HCT116 (cell line): Measurements from ENCODE around the gene ITGA7. TPM values are rescaled to one million over a fixed set of nuclear protein-coding genes. Genes with fewer than 3 reads are reported as not detected.

Experiments used
- ATAC-seq: fragments of 200-7000 bp; cut with Tn5 transposase; 2 replicates; pipeline ENCODE4 v1.9.1; 2020; ENCODE audit warnings: mild to moderate bottlenecking, moderate library complexity
- BruUV-seq: library from RNA; stranded (reverse); fragments of 400-500 nt; replicated peaks from 2 replicates; lab custom pipeline; 2021; lab: Mats Ljungman, UMichigan
- CTCF ChIA-PET: fragments of 300-600 bp; sonication (Branson Sonifier 250); formaldehyde crosslinking; loops from one replicate; lab custom pipeline; 2021; ENCODE audit warnings: antibody characterized with exemption; lab: Charles Lee
- POLR2A ChIA-PET: fragments of 300-600, 350-600 bp; sonication (Branson Sonifier 250); formaldehyde crosslinking; loops from one replicate; lab custom pipeline; 2021; ENCODE audit warnings: antibody characterized with exemption; lab: Charles Lee
- RAD21 ChIA-PET, 2 experiments: fragments of 300-600 bp; sonication (Branson Sonifier 250); formaldehyde crosslinking; loops; one replicate each; lab custom pipeline; 2023; ENCODE audit warnings: low total read pairs in 2 of 2; ENCODE audit not compliant: uncharacterized antibody in 2 of 2, unreplicated experiment in 2 of 2, low non-redundant PET in 1 of 2; lab: Charles Lee
- DNase-seq: peaks from one replicate; pipeline ENCODE4 v3.0.0-alpha.2; 2010; ENCODE audit warnings: low read depth, low spot score
- H2AFZ ChIP-seq: fragments of 200-600 bp; shearing (Covaris generic), sonication (generic); 2 replicates; pipeline ENCODE4 v1.6.1; 2017; ENCODE audit warnings: low read depth, mixed run types, mixed read lengths, antibody characterized with exemption, low read length; ENCODE audit not compliant: poor library complexity, severe bottlenecking
- H3K27ac ChIP-seq: 2 replicates; pipeline ENCODE4 v1.5.1; 2012; ENCODE audit warnings: low read depth, low read length
- H3K27me3 ChIP-seq: fragments of 200-600 bp; sonication (generic); 2 replicates; pipeline ENCODE4 v1.6.1; 2016; ENCODE audit warnings: mixed run types, low read length, mixed read lengths; ENCODE audit not compliant: insufficient read depth
- H3K36me3 ChIP-seq, 2 experiments: fragments of 200-500 bp in 1 of 2; fragments of 200-600 bp in 1 of 2; sonication (Bioruptor generic) in 1 of 2; sonication (generic) in 1 of 2; 2 replicates each; pipeline versions ENCODE4 v1.5.1 to v1.6.1; 2014 to 2016; ENCODE audit warnings: low read length in 2 of 2, inconsistent platforms in 1 of 2, mixed read lengths in 1 of 2, mixed run types in 1 of 2; ENCODE audit not compliant: insufficient read depth in 2 of 2, control insufficient read depth in 1 of 2
- H3K4me1 ChIP-seq, 2 experiments: fragments of 200-600 bp in 1 of 2; sonication (generic) in 1 of 2; 2 replicates each; pipeline versions ENCODE4 v1.5.1 to v1.6.1; 2012 to 2017; ENCODE audit warnings: low read length in 2 of 2, inconsistent platforms in 1 of 2, mild to moderate bottlenecking in 1 of 2, mixed read lengths in 1 of 2, mixed run types in 1 of 2, moderate library complexity in 1 of 2; ENCODE audit not compliant: insufficient read depth in 2 of 2, control insufficient read depth in 1 of 2
- H3K4me2 ChIP-seq: fragments of 200-600 bp; sonication (generic); 2 replicates; pipeline ENCODE4 v1.6.1; 2017; ENCODE audit warnings: mixed run types, low read length, mixed read lengths
- H3K4me3 ChIP-seq, 2 experiments: fragments of 200-600 bp in 1 of 2; sonication (generic) in 1 of 2; replicated peaks in 1 of 2; 2 replicates each; pipeline ENCODE4 v1.5.1; 2011 to 2016; ENCODE audit warnings: low read length in 2 of 2, control low read depth in 1 of 2, low read depth in 1 of 2, mild to moderate bottlenecking in 1 of 2, mixed read lengths in 1 of 2, mixed run types in 1 of 2
- H3K79me2 ChIP-seq: fragments of 200-600 bp; sonication (generic); 2 replicates; pipeline ENCODE4 v1.6.1; 2017; ENCODE audit warnings: mild to moderate bottlenecking, mixed run types, low read length, moderate library complexity, mixed read lengths; ENCODE audit not compliant: insufficient read depth
- H3K9ac ChIP-seq: fragments of 200-600 bp; sonication (generic); 2 replicates; pipeline ENCODE4 v1.6.1; 2016; ENCODE audit warnings: low read length, mixed read lengths
- H3K9me2 ChIP-seq: fragments of 200-600 bp; sonication (generic), shearing (Covaris generic); 2 replicates; pipeline ENCODE4 v1.6.1; 2017; ENCODE audit warnings: mixed run types, mild to moderate bottlenecking, moderate library complexity; ENCODE audit not compliant: insufficient read depth
- H3K9me3 ChIP-seq, 2 experiments: fragments of 200-500 bp in 1 of 2; fragments of 200-600 bp in 1 of 2; sonication (Bioruptor generic) in 1 of 2; sonication (generic) in 1 of 2; 2 replicates each; pipeline ENCODE4 v1.6.1; 2014 to 2017; ENCODE audit warnings: low read length in 2 of 2, mixed read lengths in 2 of 2, inconsistent platforms in 1 of 2, low read depth in 1 of 2, mild to moderate bottlenecking in 1 of 2, mixed run types in 1 of 2, moderate library complexity in 1 of 2; ENCODE audit not compliant: control insufficient read depth in 1 of 2, insufficient read depth in 1 of 2
- H4K20me1 ChIP-seq: fragments of 200-600 bp; sonication (generic), shearing (Covaris generic); 2 replicates; pipeline ENCODE4 v1.6.1; 2017; ENCODE audit warnings: mixed run types, mild to moderate bottlenecking, moderate library complexity; ENCODE audit not compliant: insufficient read depth
- FOSL1 ChIP-seq: IDR thresholded peaks from 2 replicates; pipeline ENCODE4 v1.6.1; 2012; ENCODE audit warnings: low read depth
- POLR2A ChIP-seq: IDR thresholded peaks from 2 replicates; pipeline ENCODE4 v1.7.0; 2011; ENCODE audit warnings: borderline replicate concordance; ENCODE audit not compliant: insufficient read depth, insufficient read length; ENCODE audit errors: extremely low read depth
- RAD21 ChIP-seq: IDR thresholded peaks from 2 replicates; pipeline ENCODE4 v1.6.1; 2012; ENCODE audit warnings: low read depth, mild to moderate bottlenecking
- SRF ChIP-seq: IDR thresholded peaks from 2 replicates; pipeline ENCODE4 v1.6.1; 2012; ENCODE audit warnings: low read depth
- TCF7L2 ChIP-seq: IDR thresholded peaks from 2 replicates; pipeline ENCODE4 v1.7.0; 2011; ENCODE audit warnings: borderline replicate concordance, inconsistent platforms; ENCODE audit not compliant: insufficient read depth, insufficient read length; ENCODE audit errors: extremely low read depth
- ZFX ChIP-seq: fragments of 450-650 bp; IDR thresholded peaks from 2 replicates; pipeline ENCODE4 v1.6.1; 2017
- intact Hi-C: fragments of 100-400 bp; cut with micrococcal nuclease; formaldehyde crosslinking; loops from 2 replicates; pipeline ENCODE4 v1.10.0; 2022
- total RNA-seq: library from RNA; stranded (reverse); gene quantifications from one replicate; pipeline ENCODE4 v1.2.1, GENCODE V29; 2021; ENCODE audit not compliant: unreplicated experiment
- TF ChIP-seq, protein P1 (sequence below): IDR thresholded peaks from 2 replicates; pipeline ENCODE4 v1.6.1; 2012
- TF ChIP-seq, protein P2 (sequence below): IDR thresholded peaks from 2 replicates; pipeline ENCODE4 v1.6.1; 2012

The ITGA7 gene
- total RNA-seq, 1 experiment from 2014 or later: 17.8 TPM

DNA sequence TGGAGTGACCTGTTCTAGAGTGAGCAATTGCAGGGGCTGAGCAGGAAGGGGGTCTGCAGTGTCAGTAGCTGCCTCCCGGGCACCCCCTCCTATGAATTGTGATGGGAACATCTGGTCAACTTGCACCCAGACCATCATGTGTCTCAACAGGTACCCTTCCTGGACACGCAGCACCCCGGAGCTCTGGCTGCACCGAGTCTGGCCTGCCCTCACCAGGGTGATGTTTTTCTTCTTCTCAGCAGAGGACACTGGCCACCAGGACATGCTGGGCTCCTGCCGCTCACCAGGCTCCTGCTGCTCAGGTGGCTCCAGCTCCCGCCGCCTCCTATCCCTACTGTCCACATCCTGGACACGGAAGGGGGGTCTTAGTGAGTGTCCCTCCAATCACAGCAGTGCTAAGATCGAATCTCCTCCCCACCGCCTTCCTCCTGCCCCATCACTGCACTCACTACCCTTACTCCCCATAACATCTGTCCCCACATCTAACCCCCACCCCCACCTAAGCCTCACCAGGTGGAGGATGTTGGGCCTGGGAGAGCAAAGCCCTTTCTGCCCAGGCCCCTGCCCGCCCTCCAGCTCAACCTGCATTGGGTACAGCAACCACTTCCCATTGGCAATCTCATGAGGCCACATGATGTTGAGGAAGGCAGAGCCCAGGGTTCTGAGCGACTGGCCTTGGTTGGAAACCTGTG lies 14.9 kb downstream of the ITGA7 start:
- H4K20me1 ChIP-seq: no peaks in the 10 kb centered on the region
- no peaks in the 10 kb centered on the region for H3K27me3 ChIP-seq
- no peaks in the 10 kb centered on the region for H3K36me3 ChIP-seq
- no peaks in the 10 kb centered on the region for H3K4me1 ChIP-seq
- intact Hi-C loops: no loop called here
- ChIA-PET RAD21 (no interaction called here), CTCF (no interaction called here), POLR2A (no interaction called here)
- H3K9me3 ChIP-seq: no peaks in the 10 kb centered on the region
- ATAC-seq (no peak), DNase-seq (no peak)
- H3K27ac ChIP-seq: no peak overlapping the region
- TF ChIP-seq FOSL1: no peak
- TF ChIP-seq, protein P1, sequence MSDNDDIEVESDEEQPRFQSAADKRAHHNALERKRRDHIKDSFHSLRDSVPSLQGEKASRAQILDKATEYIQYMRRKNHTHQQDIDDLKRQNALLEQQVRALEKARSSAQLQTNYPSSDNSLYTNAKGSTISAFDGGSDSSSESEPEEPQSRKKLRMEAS: no peak
- TF ChIP-seq SRF: no peak
- no peak for TF ChIP-seq RAD21
- TF ChIP-seq, protein P2, sequence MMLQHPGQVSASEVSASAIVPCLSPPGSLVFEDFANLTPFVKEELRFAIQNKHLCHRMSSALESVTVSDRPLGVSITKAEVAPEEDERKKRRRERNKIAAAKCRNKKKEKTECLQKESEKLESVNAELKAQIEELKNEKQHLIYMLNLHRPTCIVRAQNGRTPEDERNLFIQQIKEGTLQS: no peak
- no peak for TF ChIP-seq ZFX
- TF ChIP-seq TCF7L2: no peak
- TF ChIP-seq POLR2A: no peak
- BruUV-seq: no TSS peak
- no peak overlapping the region for H3K4me3 ChIP-seq
- H3K4me2 ChIP-seq: no peak overlapping the region
- no peak overlapping the region for H2AFZ ChIP-seq
- no peaks in the 10 kb centered on the region for H3K79me2 ChIP-seq
- H3K9ac ChIP-seq: no peak overlapping the region
- no peaks in the 10 kb centered on the region for H3K9me2 ChIP-seq
